GM18526 (cell line): ENCODE data around the gene ZNF552.

Experiments
- POLR2A ChIP-seq: IDR thresholded peaks from 3 replicates; pipeline ENCODE4 v1.6.1; 2011; ENCODE audit not compliant: insufficient read length; ENCODE audit errors: extremely low read depth

The ZNF552 gene

DNA sequence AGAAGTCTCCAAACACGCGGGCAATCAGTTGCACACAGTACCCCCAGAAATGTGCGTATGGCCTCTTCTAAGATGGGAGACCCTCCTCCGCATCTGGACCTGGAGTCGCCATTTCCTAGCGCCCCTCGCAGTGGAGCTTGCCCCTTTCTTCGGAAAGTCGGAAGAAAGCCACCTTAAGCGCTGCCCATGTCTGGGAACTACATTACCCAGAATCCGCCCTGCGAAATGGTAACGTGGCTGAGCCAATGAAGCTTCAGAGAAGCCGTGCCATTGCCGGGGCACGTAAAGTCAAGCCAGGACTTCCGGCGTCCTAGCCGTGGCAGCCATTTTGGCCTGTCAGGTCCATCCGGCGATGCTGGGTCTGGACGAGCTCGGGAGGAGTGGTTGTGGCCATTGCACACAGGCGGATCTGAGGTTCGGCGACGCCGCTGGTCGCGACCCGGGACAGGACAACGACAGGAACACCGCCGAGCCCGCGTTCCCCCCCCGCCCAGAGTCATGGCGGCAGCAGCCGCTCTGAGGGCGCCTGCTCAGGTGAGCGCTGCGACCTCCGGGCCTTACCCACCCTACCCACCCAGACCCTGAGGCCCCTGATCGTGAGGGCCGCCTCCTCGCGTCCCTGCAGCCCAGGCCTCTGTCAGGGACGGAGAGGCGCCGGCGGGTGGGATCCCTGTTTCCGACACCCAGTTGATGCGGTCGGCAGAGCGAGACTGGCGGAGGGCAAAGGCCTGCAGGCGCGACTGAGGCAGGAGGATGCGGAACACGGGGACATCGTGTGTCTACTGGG lies 45.2 kb downstream of the ZNF552 start, which contains the start of gene ZNF586:
Gene ZNF586 (plus strand): TSS at position 332 of the 787 bp plus-strand sequence. CDS start 167 bp downstream, at position 499.
- TF ChIP-seq POLR2A = peak; percentile 77

DNA sequence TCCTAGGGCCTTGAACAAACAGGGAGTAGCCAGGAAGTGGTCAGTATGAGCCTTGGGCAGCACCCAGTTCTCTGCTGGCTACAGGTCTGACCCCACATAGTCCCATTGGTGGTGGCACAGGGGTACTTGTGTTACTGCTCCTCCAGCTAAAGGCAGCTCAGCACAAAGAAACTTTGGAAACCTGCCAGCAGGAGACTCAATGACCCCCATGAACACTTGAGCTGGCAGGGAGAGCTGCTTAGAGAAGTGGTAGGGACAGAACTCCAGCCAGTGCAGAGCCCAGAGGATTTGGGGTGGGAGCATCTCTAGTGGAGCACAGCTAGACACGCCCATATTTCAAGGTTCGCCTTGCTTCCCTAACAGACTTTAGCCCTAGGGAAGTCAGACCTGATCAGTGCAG lies 55.6 kb downstream of the ZNF552 start:
- no peak for TF ChIP-seq POLR2A

DNA sequence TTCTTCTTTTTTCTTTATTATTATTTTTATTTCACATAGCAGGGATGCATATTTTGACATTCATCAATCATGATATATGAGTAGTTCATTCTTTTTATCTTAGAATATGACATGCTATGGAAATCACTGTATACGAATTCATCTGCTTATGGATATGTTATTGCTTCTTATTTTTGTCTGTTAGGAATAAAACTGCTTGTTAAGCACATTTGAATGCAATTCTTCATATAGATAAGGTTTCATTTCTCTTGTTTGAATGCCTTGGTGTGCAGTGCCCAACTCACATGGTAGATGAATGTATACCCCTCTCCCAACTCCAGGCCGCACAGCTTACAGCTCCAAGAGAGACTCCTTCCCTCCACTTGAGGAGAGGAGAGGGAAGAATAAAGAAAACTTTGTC lies 56.8 kb downstream of the ZNF552 start:
- no peak for TF ChIP-seq POLR2A
